AG04450 (cell line): Measurements from ENCODE around the gene MRPL55. TPM values are rescaled to one million over a fixed set of nuclear protein-coding genes. Genes with fewer than 3 reads are reported as not detected.

Experiments
- CTCF ChIA-PET: fragments of 300-600, 350-600 bp; formaldehyde crosslinking; extraction: SDS; loops from one replicate; lab custom pipeline; 2022; ENCODE audit warnings: antibody characterized with exemption, inconsistent platforms; lab: Charles Lee
- POLR2A ChIA-PET: fragments of 350-600 bp; formaldehyde crosslinking; extraction: SDS; loops from one replicate; lab custom pipeline; 2021; ENCODE audit warnings: antibody characterized with exemption, inconsistent platforms; lab: Yijun Ruan, JAX
- DNase-seq: peaks from one replicate; pipeline ENCODE4 v3.0.0-alpha.2; 2011; ENCODE audit warnings: low read depth, low spot score
- H3K27ac ChIP-seq: one replicate; pipeline ENCODE4 v1.5.1; 2012; ENCODE audit warnings: low read depth, low read length, control low read depth
- H3K27me3 ChIP-seq: one replicate; pipeline ENCODE4 v1.6.0; 2012; ENCODE audit warnings: low read length; ENCODE audit not compliant: control insufficient read depth, insufficient read depth
- H3K4me3 ChIP-seq: 2 replicates; pipeline ENCODE4 v1.5.1; 2011; ENCODE audit warnings: mild to moderate bottlenecking, low read depth, low read length, control low read depth
- H3K9me3 ChIP-seq: 2 replicates; pipeline ENCODE4 v1.5.1; 2012; ENCODE audit warnings: low read length; ENCODE audit not compliant: control insufficient read depth, insufficient read depth
- CTCF ChIP-seq: IDR thresholded peaks from 2 replicates; pipeline ENCODE4 v1.5.1; 2011; ENCODE audit warnings: low read depth, low read length, control low read depth, inconsistent platforms
- polyA plus RNA-seq: library from polyadenylated mRNA; depleted of rRNA; stranded (reverse); fragments of >200 nt; gene quantifications from 2 replicates; pipeline ENCODE4 v1.2.3, GENCODE V29; 2011

Gene MRPL55
- polyA plus RNA-seq, 1 experiment = 33.4 TPM

GRCh38 chr1:228150120-228150460, 41.0 kb upstream of the MRPL55 start:
- H3K9me3 ChIP-seq = no peaks in the 10 kb centered on the region; the same call in 1 of the 2 replicates
- peak overlapping the region; percentile 39 for H3K4me3 ChIP-seq
- CTCF ChIA-PET = interaction anchor here (0.6 to 3.9 kb wide), 5 partner anchors 15 to 44 kb away, joined by 3 to 26 read pairs (median 12); partner anchors contain the start of gene IBA57
- DNase-seq = no peak
- H3K27ac ChIP-seq = peak overlapping the region; percentile 84
- TF ChIP-seq CTCF = no peak
- POLR2A ChIA-PET = interaction anchor here (0.6 to 2.2 kb wide), 4 partner anchors 10 to 68 kb away, joined by 3 to 15 read pairs (median 4); partner anchors contain the start of genes ARF1 and IBA57
- H3K27me3 ChIP-seq = no peaks in the 10 kb centered on the region

- TF ChIP-seq CTCF = no peak
- CTCF ChIA-PET = interaction anchor here (0.6 to 2.2 kb wide), 4 partner anchors 16 to 43 kb away, joined by 3 to 13 read pairs (median 4); partner anchors contain the start of gene IBA57
- peak within 1 kb of the TSS; percentile 39 for H3K4me3 ChIP-seq
- no peak for DNase-seq
- peak within 1 kb of the TSS; percentile 84 for H3K27ac ChIP-seq
- no peaks in the 10 kb centered on the region; the same call in 1 of the 2 replicates for H3K9me3 ChIP-seq
- no peaks in the 10 kb centered on the region for H3K27me3 ChIP-seq
- POLR2A ChIA-PET = interaction anchor here (0.6 to 2.2 kb wide), 2 partner anchors 16 to 55 kb away, joined by 3 to 15 read pairs; partner anchors contain the start of gene IBA57
Observed at GRCh38 chr1:228149406-228150119, 40.5 kb upstream of the MRPL55 start, which contains the start of gene GJC2. GJC2 (plus strand) TSS chr1:228149930; CDS start chr1:228157759, 7,829 bp downstream.

GRCh38 chr1:228148935-228149405, 39.9 kb upstream of the MRPL55 start:
- POLR2A ChIA-PET = no interaction called here
- no peaks in the 10 kb centered on the region for H3K27me3 ChIP-seq

GRCh38 chr1:228148196-228148861, 39.2 kb upstream of the MRPL55 start:
- H3K9me3 ChIP-seq = no peaks in the 10 kb centered on the region; the same call in 1 of the 2 replicates
- DNase-seq = no peak
- no peak overlapping the region for H3K4me3 ChIP-seq
- no peaks in the 10 kb centered on the region for H3K27me3 ChIP-seq
- TF ChIP-seq CTCF = no peak
- no peak overlapping the region for H3K27ac ChIP-seq
- ChIA-PET POLR2A (interaction anchor here (0.9 kb wide), 1 partner anchor 17 kb away, joined by 3 read pairs; the partner anchor contains the start of gene IBA57), CTCF (interaction anchor here (1.3 to 2.2 kb wide), 2 partner anchors 17 to 18 kb away, joined by 4 to 13 read pairs; partner anchors contain the start of gene IBA57)

More at GRCh38 chr1:228148935-228149405, 39.9 kb upstream of the MRPL55 start:
- no peak overlapping the region for H3K4me3 ChIP-seq
- TF ChIP-seq CTCF = no peak
- CTCF ChIA-PET = interaction anchor here (1.3 to 2.2 kb wide), 2 partner anchors 17 to 18 kb away, joined by 4 to 13 read pairs; partner anchors contain the start of gene IBA57
- no peak for DNase-seq
- peak overlapping the region; percentile 84 for H3K27ac ChIP-seq
- no peaks in the 10 kb centered on the region; the same call in 1 of the 2 replicates for H3K9me3 ChIP-seq
